ENCODE data around the gene OR7A10. TPM values are rescaled to one million over a fixed set of nuclear protein-coding genes. Genes with fewer than 3 reads are reported as not detected.

Gene OR7A10
- polyA plus RNA-seq, 1 donor from 2014 or later: not detected

GRCh38 chr19:14840206-14840605, 8.5 kb downstream of the OR7A10 start:
- TF ChIP-seq POLR2AphosphoS5 (IDR thresholded peaks at IDR 0.05): no peak
- no peak for TF ChIP-seq MXI1 (conservative IDR thresholded peaks at IDR 0.05; ENCODE audit: poor library complexity, severe bottlenecking)
- no peak for TF ChIP-seq EP300 (conservative IDR thresholded peaks at IDR 0.05; ENCODE audit: poor library complexity, severe bottlenecking)
- TF ChIP-seq CTCF (IDR thresholded peaks at IDR 0.05; ENCODE audit: poor library complexity, severe bottlenecking): no peak
- no peak for TF ChIP-seq REST (IDR thresholded peaks at IDR 0.05; ENCODE audit: borderline replicate concordance)
- TF ChIP-seq RAD21 (conservative IDR thresholded peaks at IDR 0.05): no peak
- TF ChIP-seq TAF1 (IDR thresholded peaks at IDR 0.05; ENCODE audit: low read depth): no peak
- H3K79me2 ChIP-seq (replicated peaks; ENCODE audit: insufficient read depth, low read length): no peaks in the 10 kb centered on the region
- H3K27ac ChIP-seq (ENCODE audit: low read length): no peak overlapping the region
- H3K27me3 ChIP-seq (ENCODE audit: insufficient read depth, low read depth, low read length): no peaks in the 10 kb centered on the region
- no peak overlapping the region for H3K9ac ChIP-seq (ENCODE audit: low read length)
- H4K20me1 ChIP-seq (ENCODE audit: insufficient read depth): no peaks in the 10 kb centered on the region
- no peaks in the 10 kb centered on the region for H3K9me3 ChIP-seq (ENCODE audit: low read length)
- no peak overlapping the region for H2AFZ ChIP-seq (ENCODE audit: low read depth, low read length)
- no peaks in the 10 kb centered on the region for H3K36me3 ChIP-seq (ENCODE audit: insufficient read depth, low read length)
- no peak overlapping the region for H3K4me2 ChIP-seq (ENCODE audit: low read length)
- H3K4me3 ChIP-seq (ENCODE audit: low read length): no peak overlapping the region
- H3K9me2 ChIP-seq (ENCODE audit: insufficient read depth, low read length): no peaks in the 10 kb centered on the region
- H3F3A ChIP-seq (ENCODE audit: insufficient read depth, low read length, poor library complexity, severe bottlenecking): no peaks in the 10 kb centered on the region

GRCh38 chr19:14837391-14837790, 11.3 kb downstream of the OR7A10 start:
- Histone ChIP-seq H2AFZ (ENCODE audit: low read depth, low read length) (no peak overlapping the region), H3K27ac (ENCODE audit: low read length) (no peak overlapping the region), H4K20me1 (ENCODE audit: insufficient read depth) (no peaks in the 10 kb centered on the region), H3K4me2 (ENCODE audit: low read length) (no peak overlapping the region), H3K79me2 (replicated peaks; ENCODE audit: insufficient read depth, low read length) (no peaks in the 10 kb centered on the region), H3F3A (ENCODE audit: insufficient read depth, low read length, poor library complexity, severe bottlenecking) (no peaks in the 10 kb centered on the region), H3K9ac (ENCODE audit: low read length) (no peak overlapping the region), H3K9me2 (ENCODE audit: insufficient read depth, low read length) (no peaks in the 10 kb centered on the region), H3K27me3 (ENCODE audit: insufficient read depth, low read depth, low read length) (no peaks in the 10 kb centered on the region), H3K9me3 (ENCODE audit: low read length) (no peaks in the 10 kb centered on the region), H3K36me3 (ENCODE audit: insufficient read depth, low read length) (no peaks in the 10 kb centered on the region), H3K4me3 (ENCODE audit: low read length) (no peak overlapping the region)
- TF ChIP-seq TAF1 (IDR thresholded peaks at IDR 0.05; ENCODE audit: low read depth) (no peak), EP300 (conservative IDR thresholded peaks at IDR 0.05; ENCODE audit: poor library complexity, severe bottlenecking) (no peak), POLR2AphosphoS5 (IDR thresholded peaks at IDR 0.05) (no peak), REST (IDR thresholded peaks at IDR 0.05; ENCODE audit: borderline replicate concordance) (no peak), RAD21 (conservative IDR thresholded peaks at IDR 0.05) (no peak), SMC3 (conservative IDR thresholded peaks at IDR 0.05; ENCODE audit: poor library complexity) (no peak), EZH2 (IDR thresholded peaks at IDR 0.05; ENCODE audit: borderline replicate concordance, insufficient read depth, low read length, poor library complexity, severe bottlenecking) (no peak), CTCF (IDR thresholded peaks at IDR 0.05; ENCODE audit: poor library complexity, severe bottlenecking) (no peak), MXI1 (conservative IDR thresholded peaks at IDR 0.05; ENCODE audit: poor library complexity, severe bottlenecking) (no peak)

Measured in neural cell (in vitro differentiated cells).